SK-N-SH (cell line): Measurements from ENCODE around the gene RAD51B. TPM values are rescaled to one million over a fixed set of nuclear protein-coding genes. Genes with fewer than 3 reads are reported as not detected.

Source experiments
- CTCF ChIA-PET: fragments of 300-600, 350-600 bp; formaldehyde crosslinking; extraction: SDS; loops from one replicate; lab custom pipeline; 2021; lab: Yijun Ruan, JAX
- POLR2A ChIA-PET: fragments of 350-600 bp; sonication (Branson Sonifier 250); formaldehyde crosslinking; extraction: SDS; loops from one replicate; lab custom pipeline; 2020; ENCODE audit warnings: antibody characterized with exemption, inconsistent platforms; lab: Yijun Ruan, JAX
- DNase-seq: peaks from one replicate; pipeline ENCODE4 v3.0.0; 2012
- H2AFZ ChIP-seq: fragments of 200-600 bp; sonication (generic); 2 replicates; pipeline ENCODE4 v1.8.1; 2016; ENCODE audit warnings: antibody characterized with exemption, mild to moderate bottlenecking, low read depth
- H3F3A ChIP-seq: fragments of 200-600 bp; sonication (generic); replicated peaks from 2 replicates; pipeline ENCODE3; 2016; ENCODE audit warnings: antibody characterized with exemption, mild to moderate bottlenecking; ENCODE audit not compliant: insufficient read depth
- H3K27ac ChIP-seq, 2 experiments: fragments of 200-500 bp in 1 of 2; fragments of 200-600 bp in 1 of 2; sonication (Bioruptor generic) in 1 of 2; sonication (generic), shearing (Covaris generic) in 1 of 2; 2 replicates each; pipeline versions ENCODE4 v1.5.1 to v1.6.1; 2014 to 2016; ENCODE audit warnings: low read depth in 2 of 2, inconsistent platforms in 1 of 2, low read length in 1 of 2, mild to moderate bottlenecking in 1 of 2, mixed read lengths in 1 of 2
- H3K27me3 ChIP-seq: fragments of 200-600 bp; sonication (generic), shearing (Covaris generic); 2 replicates; pipeline ENCODE4 v1.6.1; 2016; ENCODE audit warnings: mixed run types; ENCODE audit not compliant: insufficient read depth
- H3K36me3 ChIP-seq, 2 experiments: fragments of 200-500 bp in 1 of 2; fragments of 200-600 bp in 1 of 2; sonication (Bioruptor generic) in 1 of 2; sonication (generic) in 1 of 2; replicated peaks in 1 of 2; 2 replicates each; pipeline versions ENCODE3 to v1.5.1; 2014 to 2016; ENCODE audit warnings: low read length in 1 of 2, mild to moderate bottlenecking in 1 of 2; ENCODE audit not compliant: insufficient read depth in 2 of 2, control insufficient read depth in 1 of 2
- H3K4me1 ChIP-seq, 2 experiments: fragments of 200-500 bp in 1 of 2; fragments of 200-600 bp in 1 of 2; sonication (Bioruptor generic) in 1 of 2; sonication (generic), shearing (Covaris generic) in 1 of 2; 2 replicates each; pipeline versions ENCODE4 v1.5.1 to v1.6.1; 2014 to 2016; ENCODE audit warnings: low read depth in 1 of 2, low read length in 1 of 2, mixed run types in 1 of 2; ENCODE audit not compliant: insufficient read depth in 2 of 2, control insufficient read depth in 1 of 2
- H3K4me2 ChIP-seq: fragments of 200-600 bp; sonication (generic), shearing (Covaris generic); 2 replicates; pipeline ENCODE4 v1.6.1; 2017; ENCODE audit warnings: mixed run types
- H3K4me3 ChIP-seq, 2 experiments: fragments of 200-500 bp in 1 of 2; fragments of 200-600 bp in 1 of 2; sonication (Bioruptor generic) in 1 of 2; sonication (generic), shearing (Covaris generic) in 1 of 2; 2 replicates each; pipeline versions ENCODE4 v1.5.1 to v1.8.1; 2014 to 2016; ENCODE audit warnings: low read depth in 2 of 2, inconsistent platforms in 1 of 2, low read length in 1 of 2, mild to moderate bottlenecking in 1 of 2, mixed read lengths in 1 of 2, moderate library complexity in 1 of 2
- H3K79me2 ChIP-seq: fragments of 200-600 bp; sonication (generic); 2 replicates; pipeline ENCODE4 v1.8.1; 2017; ENCODE audit warnings: mild to moderate bottlenecking; ENCODE audit not compliant: insufficient read depth
- H3K9ac ChIP-seq: fragments of 200-600 bp; sonication (generic); 2 replicates; pipeline ENCODE4 v1.6.1; 2017; ENCODE audit warnings: mixed run types
- H3K9me2 ChIP-seq: fragments of 200-600 bp; sonication (generic); 2 replicates; pipeline ENCODE4 v1.6.1; 2017; ENCODE audit warnings: mixed run types
- H3K9me3 ChIP-seq: fragments of 200-600 bp; sonication (generic); 2 replicates; pipeline ENCODE4 v1.6.1; 2017; ENCODE audit warnings: mixed run types, mild to moderate bottlenecking, moderate library complexity
- H4K20me1 ChIP-seq: fragments of 200-600 bp; sonication (generic); 2 replicates; pipeline ENCODE4 v1.6.1; 2017; ENCODE audit warnings: mild to moderate bottlenecking, mixed run types; ENCODE audit not compliant: insufficient read depth
- EP300 ChIP-seq, 2 experiments: IDR thresholded peaks; 2 replicates each; pipeline versions ENCODE4 v1.4.0 to v1.6.1; 2012; ENCODE audit warnings: borderline replicate concordance in 1 of 2, low read depth in 1 of 2, low read length in 1 of 2
- EZH2phosphoT487 ChIP-seq: fragments of 200-600 bp; sonication (generic); IDR thresholded peaks from 2 replicates; pipeline ENCODE4 v1.6.1; 2017; ENCODE audit warnings: low read depth, mixed run types, mild to moderate bottlenecking, antibody characterized with exemption, moderate library complexity, borderline replicate concordance
- FOSL2 ChIP-seq: IDR thresholded peaks from 2 replicates; pipeline ENCODE4 v1.4.0; 2012; ENCODE audit warnings: low read depth, mild to moderate bottlenecking, moderate library complexity, borderline replicate concordance
- FOXM1 ChIP-seq: IDR thresholded peaks from 2 replicates; pipeline ENCODE4 v1.4.0; 2012; ENCODE audit warnings: low read depth, mild to moderate bottlenecking
- JUND ChIP-seq: IDR thresholded peaks from 2 replicates; pipeline ENCODE4 v1.4.0; 2012
- MEF2A ChIP-seq: IDR thresholded peaks from 2 replicates; pipeline ENCODE4 v1.4.0; 2012; ENCODE audit warnings: low read depth, borderline replicate concordance
- MXI1 ChIP-seq: IDR thresholded peaks from 2 replicates; pipeline ENCODE4 v1.6.1; 2012; ENCODE audit warnings: mild to moderate bottlenecking, low read depth, low read length, improper control_type of control experiment
- NFIC ChIP-seq: IDR thresholded peaks from 2 replicates; pipeline ENCODE4 v1.4.0; 2012; ENCODE audit warnings: borderline replicate concordance
- RCOR1 ChIP-seq: fragments of 150-350 bp; IDR thresholded peaks from 2 replicates; pipeline ENCODE4 v1.6.1; 2017; ENCODE audit warnings: antibody characterized with exemption, low read length
- SMC3 ChIP-seq: IDR thresholded peaks from 2 replicates; pipeline ENCODE4 v1.6.1; 2012; ENCODE audit warnings: low read depth, low read length, improper control_type of control experiment
- TCF12 ChIP-seq: IDR thresholded peaks from 2 replicates; pipeline ENCODE4 v1.4.0; 2012
- TEAD4 ChIP-seq: IDR thresholded peaks from 2 replicates; pipeline ENCODE4 v1.4.0; 2012; ENCODE audit warnings: mild to moderate bottlenecking, borderline replicate concordance; ENCODE audit not compliant: insufficient read depth
- ZBTB33 ChIP-seq: IDR thresholded peaks from 2 replicates; pipeline ENCODE4 v1.4.0; 2012; ENCODE audit warnings: low read depth, borderline replicate concordance
- WGBS: methylation state at CpG from one replicate; pipeline ENCODE4 v1.1.6; 2017; ENCODE audit warnings: low lambda C conversion rate; 5-methylcytosine and 5-hydroxymethylcytosine counted together
- polyA plus RNA-seq, 3 experiments: library from polyadenylated mRNA; depleted of rRNA; stranded (reverse); fragments of >200 nt; gene quantifications; 2 replicates each; pipeline ENCODE4 v1.2.3, GENCODE V29; 2012
- TF ChIP-seq, protein P1 (sequence below): IDR thresholded peaks from 2 replicates; pipeline ENCODE4; 2012

Gene RAD51B
- polyA plus RNA-seq, 1 of the 3 experiments (the other 2 are of a cell fraction): 6.0 TPM

DNA sequence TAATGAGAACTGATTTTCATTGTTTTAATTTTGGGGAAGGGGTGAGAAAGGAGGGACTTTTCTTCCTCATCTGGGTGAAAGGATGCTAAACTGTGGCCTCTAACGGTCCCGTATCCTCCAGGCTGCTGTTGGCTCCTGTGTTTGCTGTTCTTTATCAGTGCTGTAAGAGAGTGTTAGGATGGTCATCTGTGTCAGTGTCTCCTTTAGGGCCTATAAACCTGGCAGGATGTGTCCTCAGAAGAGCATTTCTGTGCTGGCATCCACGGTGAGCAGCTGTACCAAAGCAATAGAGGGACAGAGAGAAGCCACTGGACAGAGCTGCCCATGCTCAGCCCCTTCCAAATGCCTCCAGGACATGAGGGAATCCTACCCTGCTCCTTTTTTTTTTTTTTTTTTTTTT, 720.2 kb downstream of the RAD51B start (continued):
- TF ChIP-seq, protein P1, sequence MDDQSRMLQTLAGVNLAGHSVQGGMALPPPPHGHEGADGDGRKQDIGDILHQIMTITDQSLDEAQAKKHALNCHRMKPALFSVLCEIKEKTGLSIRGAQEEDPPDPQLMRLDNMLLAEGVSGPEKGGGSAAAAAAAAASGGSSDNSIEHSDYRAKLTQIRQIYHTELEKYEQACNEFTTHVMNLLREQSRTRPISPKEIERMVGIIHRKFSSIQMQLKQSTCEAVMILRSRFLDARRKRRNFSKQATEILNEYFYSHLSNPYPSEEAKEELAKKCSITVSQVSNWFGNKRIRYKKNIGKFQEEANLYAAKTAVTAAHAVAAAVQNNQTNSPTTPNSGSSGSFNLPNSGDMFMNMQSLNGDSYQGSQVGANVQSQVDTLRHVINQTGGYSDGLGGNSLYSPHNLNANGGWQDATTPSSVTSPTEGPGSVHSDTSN: no peak
- no peak for TF ChIP-seq ZBTB33
- TF ChIP-seq, all 33 proteins: peak for 0

DNA sequence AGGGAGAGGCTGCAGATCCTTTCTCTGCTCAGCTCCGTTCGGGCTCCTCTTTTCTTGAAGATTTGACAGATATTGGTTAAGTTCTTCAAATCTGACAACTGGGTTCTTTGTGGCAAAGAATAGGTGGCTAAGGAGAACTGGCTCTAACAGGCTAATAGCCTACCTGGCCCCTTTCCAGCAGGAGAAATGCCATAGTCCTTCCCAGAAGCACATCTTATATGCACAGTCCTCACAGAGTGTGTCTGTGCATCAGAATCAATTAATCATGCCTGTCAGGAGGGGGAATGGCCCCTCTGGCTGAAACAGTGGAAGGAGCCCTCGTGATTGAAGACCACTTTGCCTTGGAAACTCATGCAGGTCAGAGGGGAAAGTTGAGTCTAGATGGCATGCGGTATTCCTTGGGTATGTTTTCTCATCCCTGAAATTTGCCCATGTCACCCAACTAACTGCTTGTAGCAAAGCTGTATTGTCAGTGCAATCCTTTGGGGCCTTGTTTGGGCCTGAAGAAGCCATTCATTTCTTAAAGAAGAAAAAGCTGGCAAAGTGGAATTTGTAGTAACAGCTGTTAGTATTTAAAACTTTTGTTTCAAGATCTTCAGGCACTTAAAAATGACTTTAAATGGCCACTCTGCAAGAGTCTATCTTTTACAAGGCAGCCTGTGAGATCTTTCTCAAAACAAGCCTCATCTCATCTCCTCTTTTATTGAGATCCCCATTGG, 721.8 kb downstream of the RAD51B start:
- Histone ChIP-seq H3K9ac (no peak overlapping the region), H2AFZ (no peak overlapping the region), H3K27ac (peak overlapping the region in 1 of 2 experiments; percentile 39; a peak in 2 of 4 replicates), H3K79me2 (no peaks in the 10 kb centered on the region), H3K4me2 (no peak overlapping the region), H3K9me2 (no peaks in the 10 kb centered on the region), H3K4me1 (peaks cover 7 to 15% of the 10 kb centered on the region in 2 experiments; a peak in 1 of 4 replicates), H3K4me3 (no peak overlapping the region), H4K20me1 (no peaks in the 10 kb centered on the region), H3K27me3 (no peaks in the 10 kb centered on the region), H3K36me3 (no peaks in the 10 kb centered on the region), H3F3A (peaks cover 4% of the 10 kb centered on the region), H3K9me3 (no peaks in the 10 kb centered on the region)
- CTCF ChIA-PET: interaction anchor here (1.4 kb wide), 1 partner anchor 19 kb away, joined by 3 read pairs; no protein-coding TSS in a partner anchor
- DNase-seq: no peak
- WGBS: 81% methylated on average over 4 of the region's 4 CpGs
- POLR2A ChIA-PET: no interaction called here
- TF ChIP-seq, protein P1: peak; percentile 69
- TF ChIP-seq TEAD4 (peak; percentile 11; the same call in 1 of the 2 replicates), NFIC (peak; percentile 44; the same call in 1 of the 2 replicates), MEF2A (no peak)

- Histone ChIP-seq H3K36me3 (no peaks in the 10 kb centered on the region), H3K4me2 (no peak overlapping the region), H2AFZ (no peak overlapping the region), H3K79me2 (no peaks in the 10 kb centered on the region), H3K9me3 (no peaks in the 10 kb centered on the region), H3K27ac (no peak overlapping the region; a peak in 1 of 4 replicates), H3K27me3 (no peaks in the 10 kb centered on the region), H3K9ac (no peak overlapping the region), H4K20me1 (no peaks in the 10 kb centered on the region), H3K9me2 (no peaks in the 10 kb centered on the region), H3K4me1 (peaks cover 7 to 22% of the 10 kb centered on the region in 2 experiments; a peak in 2 of 4 replicates), H3F3A (peaks cover 6% of the 10 kb centered on the region), H3K4me3 (no peak overlapping the region)
- POLR2A ChIA-PET: no interaction called here
- no peak for DNase-seq
- WGBS: 84% methylated on average over 2 of the region's 2 CpGs
- CTCF ChIA-PET: no interaction called here
- TF ChIP-seq RCOR1 (no peak), MXI1 (no peak), EP300 (IDR thresholded peaks at IDR 0.05; ENCODE audit: borderline replicate concordance in 1 of 2, low read depth in 1 of 2, low read length in 1 of 2) (no peak), FOXM1 (no peak), JUND (no peak), SMC3 (no peak), TEAD4 (no peak), TCF12 (no peak), FOSL2 (no peak), ZBTB33 (no peak), EZH2phosphoT487 (no peak)
These were observed 722.8 kb downstream of the RAD51B start for GRCh38 chr14:68542346-68542745.
